Measurements from ENCODE around the gene RFNG. TPM values are rescaled to one million over a fixed set of nuclear protein-coding genes. Genes with fewer than 3 reads are reported as not detected.

The RFNG gene
- total RNA-seq, 2 donors from 2014 or later: 37.9 to 43.1 TPM

- Histone ChIP-seq H3K4me1 (peaks cover 21% of the 10 kb centered on the region), H3K9me3 (no peaks in the 10 kb centered on the region), H3K36me3 (replicated peaks in 1 of 2; ENCODE audit: insufficient read depth in 1 of 2, low read depth in 2 of 2) (no peaks in the 10 kb centered on the region), H3K4me3 (no peak overlapping the region), H3K27ac (no peak overlapping the region), H3K27me3 (no peaks in the 10 kb centered on the region)
- ATAC-seq (no peak), DNase-seq (no peak)
- TF ChIP-seq POLR2A (IDR thresholded peaks at IDR 0.05) (no peak), CTCF (IDR thresholded peaks at IDR 0.05) (no peak)
- 77 to 82% methylated on average over 8 to 12 of the region's 13 CpGs for WGBS, 2 donors
- intact Hi-C loops (cut with DNase I): no loop called here
These were observed 36.7 kb downstream of the RFNG start for GRCh38 chr17:82014971-82015310.

GRCh38 chr17:82014432-82014831 lies 37.2 kb downstream of the RFNG start:
- H3K36me3 ChIP-seq (replicated peaks in 1 of 2; ENCODE audit: insufficient read depth in 1 of 2, low read depth in 2 of 2): no peaks in the 10 kb centered on the region
- 68 to 79% methylated on average over 19 to 22 of the region's 23 CpGs for WGBS, 2 donors
- intact Hi-C loops (cut with DNase I): no loop called here
- no peak overlapping the region for H3K4me3 ChIP-seq
- H3K27me3 ChIP-seq: no peaks in the 10 kb centered on the region
- no peak overlapping the region for H3K27ac ChIP-seq
- no peak for DNase-seq
- no peaks in the 10 kb centered on the region for H3K9me3 ChIP-seq
- no peak for TF ChIP-seq POLR2A (IDR thresholded peaks at IDR 0.05)
- TF ChIP-seq CTCF (IDR thresholded peaks at IDR 0.05): no peak
- H3K4me1 ChIP-seq: peaks cover 21% of the 10 kb centered on the region
- ATAC-seq: no peak

- H3K36me3 ChIP-seq (replicated peaks in 1 of 2; ENCODE audit: insufficient read depth in 1 of 2, low read depth in 2 of 2): no peaks in the 10 kb centered on the region
- no peak for DNase-seq
- ATAC-seq: no peak
- no peaks in the 10 kb centered on the region for H3K27me3 ChIP-seq
- TF ChIP-seq POLR2A (IDR thresholded peaks at IDR 0.05) (no peak), CTCF (IDR thresholded peaks at IDR 0.05) (no peak)
- H3K9me3 ChIP-seq: no peaks in the 10 kb centered on the region
- intact Hi-C loops (cut with DNase I): no loop called here
- WGBS, 2 donors: 88 to 93% methylated on average over 13 to 16 of the region's 16 CpGs
- H3K4me3 ChIP-seq: no peak overlapping the region
- H3K4me1 ChIP-seq: peaks cover 15% of the 10 kb centered on the region
- H3K27ac ChIP-seq: no peak overlapping the region
These were observed 37.8 kb downstream of the RFNG start for GRCh38 chr17:82013772-82014321.

GRCh38 chr17:82013341-82013740 lies 38.3 kb downstream of the RFNG start:
- WGBS, 2 donors: 82% methylated on average over 22 of the region's 22 CpGs; no CpG with 5 or more reads in 1 of the 2 donors
- ATAC-seq (no peak), DNase-seq (no peak)
- no peak for TF ChIP-seq POLR2A (IDR thresholded peaks at IDR 0.05)
- intact Hi-C loops (cut with DNase I): no loop called here
- no peaks in the 10 kb centered on the region for H3K9me3 ChIP-seq
- no peak overlapping the region for H3K27ac ChIP-seq
- H3K4me1 ChIP-seq: peaks cover 10% of the 10 kb centered on the region
- no peak overlapping the region for H3K4me3 ChIP-seq
- no peaks in the 10 kb centered on the region for H3K27me3 ChIP-seq
- no peaks in the 10 kb centered on the region for H3K36me3 ChIP-seq (replicated peaks in 1 of 2; ENCODE audit: insufficient read depth in 1 of 2, low read depth in 2 of 2)

GRCh38 chr17:82012640-82013295 lies 38.8 kb downstream of the RFNG start:
- Histone ChIP-seq H3K27ac (no peak overlapping the region), H3K4me3 (no peak overlapping the region), H3K36me3 (replicated peaks in 1 of 2; ENCODE audit: insufficient read depth in 1 of 2, low read depth in 2 of 2) (no peaks in the 10 kb centered on the region), H3K9me3 (no peaks in the 10 kb centered on the region), H3K27me3 (no peaks in the 10 kb centered on the region), H3K4me1 (peaks cover 4% of the 10 kb centered on the region)
- DNase-seq: no peak
- WGBS, 2 donors: 95% methylated on average over 19 of the region's 19 CpGs; no CpG with 5 or more reads in 1 of the 2 donors
- intact Hi-C loops (cut with DNase I): no loop called here
- no peak for TF ChIP-seq CTCF (IDR thresholded peaks at IDR 0.05)
- no peak for TF ChIP-seq POLR2A (IDR thresholded peaks at IDR 0.05)
- ATAC-seq: no peak
